ENCODE results near the gene OR2A25. TPM values are rescaled to one million over a fixed set of nuclear protein-coding genes. Genes with fewer than 3 reads are reported as not detected.

The OR2A25 gene
- total and polyA plus RNA-seq, 10 donors = not detected

DNA sequence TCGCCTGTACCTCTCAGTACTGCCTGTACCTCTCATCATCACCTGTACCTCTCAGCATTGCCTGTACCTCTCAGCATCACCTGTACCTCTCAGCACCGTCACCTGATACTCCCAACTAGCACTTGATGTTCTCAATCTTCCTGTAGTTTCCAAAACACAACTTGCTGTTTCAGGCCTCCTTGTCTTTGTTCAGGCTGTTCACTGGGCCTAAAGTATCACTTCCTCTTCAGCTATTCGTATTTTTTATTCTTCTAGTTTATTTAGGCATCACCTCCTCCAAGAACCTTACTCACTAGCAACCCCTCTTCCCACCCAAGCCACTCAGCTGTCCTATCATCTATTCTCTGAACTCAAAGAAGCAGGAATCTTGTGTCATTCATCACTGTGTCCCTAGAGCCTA is 45.4 kb upstream of the OR2A25 start:
- no peak for DNase-seq
- 62 to 71% (median 68%) methylated on average over 3 of the region's 3 CpGs for WGBS, 5 donors
- TF ChIP-seq POLR2AphosphoS5 (IDR thresholded peaks at IDR 0.05) (no peak), POLR2A (IDR thresholded peaks at IDR 0.05) (no peak)
- TF ChIP-seq, protein P1, sequence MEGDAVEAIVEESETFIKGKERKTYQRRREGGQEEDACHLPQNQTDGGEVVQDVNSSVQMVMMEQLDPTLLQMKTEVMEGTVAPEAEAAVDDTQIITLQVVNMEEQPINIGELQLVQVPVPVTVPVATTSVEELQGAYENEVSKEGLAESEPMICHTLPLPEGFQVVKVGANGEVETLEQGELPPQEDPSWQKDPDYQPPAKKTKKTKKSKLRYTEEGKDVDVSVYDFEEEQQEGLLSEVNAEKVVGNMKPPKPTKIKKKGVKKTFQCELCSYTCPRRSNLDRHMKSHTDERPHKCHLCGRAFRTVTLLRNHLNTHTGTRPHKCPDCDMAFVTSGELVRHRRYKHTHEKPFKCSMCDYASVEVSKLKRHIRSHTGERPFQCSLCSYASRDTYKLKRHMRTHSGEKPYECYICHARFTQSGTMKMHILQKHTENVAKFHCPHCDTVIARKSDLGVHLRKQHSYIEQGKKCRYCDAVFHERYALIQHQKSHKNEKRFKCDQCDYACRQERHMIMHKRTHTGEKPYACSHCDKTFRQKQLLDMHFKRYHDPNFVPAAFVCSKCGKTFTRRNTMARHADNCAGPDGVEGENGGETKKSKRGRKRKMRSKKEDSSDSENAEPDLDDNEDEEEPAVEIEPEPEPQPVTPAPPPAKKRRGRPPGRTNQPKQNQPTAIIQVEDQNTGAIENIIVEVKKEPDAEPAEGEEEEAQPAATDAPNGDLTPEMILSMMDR (IDR thresholded peaks at IDR 0.05 in 8 of 11, conservative IDR thresholded peaks at IDR 0.05 in 3 of 11) = no peak
- no peaks in the 10 kb centered on the region for H3K9me3 ChIP-seq
- no peaks in the 10 kb centered on the region for H3K27me3 ChIP-seq (replicated peaks in 1 of 7)
- intact Hi-C loops (cut with DNase I; ENCODE audit: low total_unique reads) = no loop called here
- H3K27ac ChIP-seq = no peak overlapping the region
- no peak overlapping the region for H3K4me3 ChIP-seq
- no peaks in the 10 kb centered on the region for H3K4me1 ChIP-seq
- H3K36me3 ChIP-seq = no peaks in the 10 kb centered on the region

GRCh38 chr7:144026203-144026883 is 43.3 kb upstream of the OR2A25 start:
- no peaks in the 10 kb centered on the region for H3K9me3 ChIP-seq
- TF ChIP-seq POLR2AphosphoS5 (IDR thresholded peaks at IDR 0.05) (no peak), POLR2A (IDR thresholded peaks at IDR 0.05) (no peak)
- TF ChIP-seq, protein P1 (IDR thresholded peaks at IDR 0.05 in 8 of 11, conservative IDR thresholded peaks at IDR 0.05 in 3 of 11) = no peak
- no peak for DNase-seq
- 53 to 69% (median 58%) methylated on average over 4 of the region's 4 CpGs for WGBS, 5 donors
- intact Hi-C loops (cut with DNase I; ENCODE audit: low total_unique reads) = no loop called here
- H3K4me1 ChIP-seq = no peaks in the 10 kb centered on the region
- no peak overlapping the region for H3K27ac ChIP-seq
- H3K4me3 ChIP-seq = no peak overlapping the region
- no peaks in the 10 kb centered on the region for H3K27me3 ChIP-seq (replicated peaks in 1 of 7)
- H3K36me3 ChIP-seq = no peaks in the 10 kb centered on the region

- no peaks in the 10 kb centered on the region for H3K4me1 ChIP-seq
- no peak overlapping the region for H3K27ac ChIP-seq
- WGBS, 5 donors = 15 to 31% (median 18%) methylated on average over 3 of the region's 3 CpGs
- no peaks in the 10 kb centered on the region for H3K36me3 ChIP-seq
- TF ChIP-seq, protein P1 (IDR thresholded peaks at IDR 0.05 in 8 of 11, conservative IDR thresholded peaks at IDR 0.05 in 3 of 11) = peak in 2 of 11 experiments; percentile 6 to 16
- TF ChIP-seq POLR2A (IDR thresholded peaks at IDR 0.05) = no peak
- H3K27me3 ChIP-seq (replicated peaks in 1 of 7) = no peaks in the 10 kb centered on the region
- H3K4me3 ChIP-seq = no peak overlapping the region
- no peaks in the 10 kb centered on the region for H3K9me3 ChIP-seq
- intact Hi-C loops (cut with DNase I; ENCODE audit: low total_unique reads) = no loop called here
- DNase-seq = no peak
Observed at GRCh38 chr7:144027070-144027469, 42.5 kb upstream of the OR2A25 start.

- Histone ChIP-seq H3K36me3 (no peaks in the 10 kb centered on the region), H3K27me3 (replicated peaks in 1 of 7) (no peaks in the 10 kb centered on the region), H3K9me3 (no peaks in the 10 kb centered on the region), H3K27ac (no peak overlapping the region), H3K4me1 (no peaks in the 10 kb centered on the region), H3K4me3 (no peak overlapping the region)
- intact Hi-C loops (cut with DNase I; ENCODE audit: low total_unique reads) = no loop called here
- 33 to 63% (median 57%) methylated on average over 1 of the region's 1 CpG for WGBS, 5 donors
- TF ChIP-seq POLR2AphosphoS5 (IDR thresholded peaks at IDR 0.05) (no peak), POLR2A (IDR thresholded peaks at IDR 0.05) (no peak)
- TF ChIP-seq, protein P1 (IDR thresholded peaks at IDR 0.05 in 8 of 11, conservative IDR thresholded peaks at IDR 0.05 in 3 of 11) = no peak
- no peak for DNase-seq
Observed at GRCh38 chr7:144027974-144028373, 41.6 kb upstream of the OR2A25 start.
